ENCODE results near the gene RNF7.

GRCh38 chr3:141753399-141753798 is 15.3 kb downstream of the RNF7 start:
- TF ChIP-seq, protein P1, sequence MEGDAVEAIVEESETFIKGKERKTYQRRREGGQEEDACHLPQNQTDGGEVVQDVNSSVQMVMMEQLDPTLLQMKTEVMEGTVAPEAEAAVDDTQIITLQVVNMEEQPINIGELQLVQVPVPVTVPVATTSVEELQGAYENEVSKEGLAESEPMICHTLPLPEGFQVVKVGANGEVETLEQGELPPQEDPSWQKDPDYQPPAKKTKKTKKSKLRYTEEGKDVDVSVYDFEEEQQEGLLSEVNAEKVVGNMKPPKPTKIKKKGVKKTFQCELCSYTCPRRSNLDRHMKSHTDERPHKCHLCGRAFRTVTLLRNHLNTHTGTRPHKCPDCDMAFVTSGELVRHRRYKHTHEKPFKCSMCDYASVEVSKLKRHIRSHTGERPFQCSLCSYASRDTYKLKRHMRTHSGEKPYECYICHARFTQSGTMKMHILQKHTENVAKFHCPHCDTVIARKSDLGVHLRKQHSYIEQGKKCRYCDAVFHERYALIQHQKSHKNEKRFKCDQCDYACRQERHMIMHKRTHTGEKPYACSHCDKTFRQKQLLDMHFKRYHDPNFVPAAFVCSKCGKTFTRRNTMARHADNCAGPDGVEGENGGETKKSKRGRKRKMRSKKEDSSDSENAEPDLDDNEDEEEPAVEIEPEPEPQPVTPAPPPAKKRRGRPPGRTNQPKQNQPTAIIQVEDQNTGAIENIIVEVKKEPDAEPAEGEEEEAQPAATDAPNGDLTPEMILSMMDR (IDR thresholded peaks at IDR 0.05), result no peak
- no peak for TF ChIP-seq POLR2A (IDR thresholded peaks at IDR 0.05)
- no peak for TF ChIP-seq POLR2AphosphoS5 (IDR thresholded peaks at IDR 0.05)
- TF ChIP-seq EP300 (IDR thresholded peaks at IDR 0.05; ENCODE audit: low read depth), result no peak

Data from transverse colon (tissue), 4 donors.